ENCODE data around the gene PACS2.

The PACS2 gene

DNA sequence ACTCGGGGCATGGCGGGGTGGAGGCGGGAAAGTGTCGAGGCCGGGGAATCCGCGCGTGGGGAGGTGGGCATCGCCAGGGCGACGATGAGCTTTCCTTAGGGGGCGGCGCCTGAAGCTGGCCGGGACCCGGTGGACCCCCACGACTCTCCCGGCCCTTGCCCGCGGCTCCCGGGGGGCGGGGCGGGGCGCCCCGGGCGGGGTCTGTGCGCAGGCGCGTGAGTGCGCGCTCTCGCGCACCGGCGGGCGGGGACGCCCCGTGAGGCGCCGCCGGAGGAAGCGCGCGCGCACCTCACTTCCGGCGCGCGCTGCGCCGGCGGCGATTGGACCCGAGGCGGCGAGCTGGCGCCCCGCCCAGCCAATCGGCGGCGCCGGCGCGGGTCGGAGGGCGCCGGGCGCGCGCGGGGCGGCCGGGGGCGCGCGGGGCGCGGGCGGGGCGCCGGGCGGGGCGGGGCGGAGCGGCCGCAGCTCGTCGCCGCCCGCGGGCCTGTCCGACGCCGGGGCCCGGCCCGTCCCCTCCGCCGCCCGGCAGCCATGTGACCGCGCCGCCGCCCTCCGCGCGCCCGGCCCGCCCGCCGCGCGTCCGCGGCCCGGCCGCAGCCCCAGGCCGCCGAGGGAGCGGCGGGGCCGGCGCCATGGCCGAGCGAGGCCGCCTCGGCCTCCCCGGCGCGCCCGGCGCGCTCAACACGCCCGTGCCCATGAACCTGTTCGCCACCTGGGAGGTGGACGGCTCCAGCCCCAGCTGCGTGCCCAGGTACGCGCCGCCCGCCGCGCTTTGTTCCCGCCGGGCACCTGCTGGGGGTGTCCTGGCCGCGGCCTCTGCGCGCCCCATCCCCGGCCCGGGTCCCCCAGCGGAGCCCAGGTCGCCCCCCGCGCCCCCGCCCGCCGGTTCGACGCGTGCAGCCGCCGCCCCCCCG lies at the start of gene PACS2:
Gene PACS2 (plus strand): TSS at position 462 of the 914 bp plus-strand sequence. CDS start 171 bp downstream, at position 633.
- H3K4me3 ChIP-seq (ENCODE audit: low read depth in 1 of 5, low read length in 5 of 5), result peak within 1 kb of the TSS; percentile 67 to 78 (median 76)
- peaks cover 10 to 44% (median 39%) of the 10 kb centered on the region in 5 donors for H3K4me1 ChIP-seq (ENCODE audit: control insufficient read depth in 5 of 5, insufficient read depth in 5 of 5, low read length in 5 of 5)
- H3K27ac ChIP-seq (ENCODE audit: low read depth, low read length), result peak within 1 kb of the TSS; percentile 74

DNA sequence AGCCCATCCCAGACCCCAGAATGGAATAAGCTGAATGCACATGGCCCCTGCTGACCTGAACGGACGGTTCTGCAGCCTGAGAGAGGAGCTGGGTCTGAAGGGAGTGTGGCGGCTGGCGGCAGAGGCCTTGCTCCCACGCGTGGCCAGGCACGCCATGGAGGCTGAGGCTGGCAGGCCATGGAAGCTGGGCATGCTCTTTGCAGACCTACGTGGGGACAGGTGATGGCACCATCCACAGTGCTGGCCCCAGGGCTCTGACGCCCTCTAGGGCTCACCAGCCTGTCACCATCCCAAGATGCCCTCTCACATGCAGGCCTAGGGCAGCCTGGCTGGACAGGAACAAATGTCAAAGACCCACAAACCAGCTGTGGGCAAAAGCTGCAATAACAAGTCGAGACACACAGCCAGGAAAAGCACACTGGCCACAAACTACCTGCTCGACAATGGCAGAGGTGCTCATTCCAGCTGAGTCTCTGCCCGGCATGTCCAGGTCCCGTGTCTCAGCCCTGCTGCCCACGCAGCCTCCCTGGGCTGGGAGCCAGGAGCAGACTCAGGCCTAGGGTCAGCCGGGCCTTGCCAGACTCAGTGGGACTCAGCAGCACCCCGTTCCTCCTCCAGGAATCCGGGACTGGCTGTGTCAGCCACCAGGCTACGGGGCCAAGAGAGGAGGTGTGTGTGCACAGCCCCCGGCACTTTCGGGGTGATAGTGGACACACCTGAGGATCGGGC lies 46.6 kb upstream of the PACS2 start:
- Histone ChIP-seq H3K9ac (ENCODE audit: low read length in 5 of 5) (no peak overlapping the region), H3K9me3 (ENCODE audit: control insufficient read depth in 5 of 5, low read length in 5 of 5) (no peaks in the 10 kb centered on the region), H3K36me3 (ENCODE audit: control insufficient read depth in 5 of 5, insufficient read depth in 5 of 5, low read length in 5 of 5) (peaks cover 0 to 33% (median 26%) of the 10 kb centered on the region in 5 donors), H3K4me1 (ENCODE audit: control insufficient read depth in 5 of 5, insufficient read depth in 5 of 5, low read length in 5 of 5) (peaks cover 0 to 16% (median 6%) of the 10 kb centered on the region in 5 donors), H3K27ac (ENCODE audit: low read depth, low read length) (no peak overlapping the region), H3K4me3 (ENCODE audit: low read depth in 1 of 5, low read length in 5 of 5) (no peak overlapping the region), H3K27me3 (ENCODE audit: control insufficient read depth in 5 of 5, insufficient read depth in 4 of 5, low read length in 5 of 5) (no peaks in the 10 kb centered on the region)

More for the DNA sequence above, at the start of gene PACS2:
- H3K27me3 ChIP-seq (ENCODE audit: control insufficient read depth in 5 of 5, insufficient read depth in 4 of 5, low read length in 5 of 5), result no peaks in the 10 kb centered on the region
- H3K9me3 ChIP-seq (ENCODE audit: control insufficient read depth in 5 of 5, low read length in 5 of 5), result no peaks in the 10 kb centered on the region
- H3K36me3 ChIP-seq (ENCODE audit: control insufficient read depth in 5 of 5, insufficient read depth in 5 of 5, low read length in 5 of 5), result no peaks in the 10 kb centered on the region
- H3K9ac ChIP-seq (ENCODE audit: low read length in 5 of 5), result peak within 1 kb of the TSS in 4 of 5 donors; percentile 64 to 79 (median 70)

DNA sequence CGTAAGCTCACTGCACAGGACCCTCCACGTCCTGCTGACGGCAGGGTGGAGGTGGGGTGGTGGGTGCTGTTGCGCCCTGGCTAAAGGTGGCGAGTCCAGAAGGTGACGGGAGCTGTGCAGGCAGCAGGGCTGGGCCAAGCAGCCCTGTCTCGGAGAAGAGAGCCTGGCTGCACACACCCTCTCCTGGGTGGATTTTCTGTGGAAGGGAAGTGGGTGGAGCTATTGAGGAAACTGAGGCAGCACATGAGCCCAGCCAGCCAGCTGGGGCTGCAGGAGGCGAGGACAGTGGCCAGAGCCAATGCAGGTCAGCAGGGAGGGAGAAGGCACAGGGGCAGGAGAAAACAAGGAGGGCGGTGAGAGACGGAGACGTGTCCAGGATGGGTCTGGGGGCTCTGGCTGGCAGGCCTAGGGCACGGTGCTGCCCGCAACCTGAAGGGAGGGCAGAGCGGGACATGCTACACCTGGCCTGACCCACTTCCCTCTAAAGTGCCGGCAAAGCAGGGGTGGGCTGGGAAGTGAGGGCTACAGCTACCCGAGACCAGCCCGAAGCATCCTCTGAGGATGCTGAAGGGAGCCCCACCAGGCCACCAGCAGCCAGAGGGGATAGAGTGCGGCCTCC lies 45.7 kb upstream of the PACS2 start:
- H3K9me3 ChIP-seq (ENCODE audit: control insufficient read depth in 5 of 5, low read length in 5 of 5), result no peaks in the 10 kb centered on the region
- H3K27ac ChIP-seq (ENCODE audit: low read depth, low read length), result no peak overlapping the region

DNA sequence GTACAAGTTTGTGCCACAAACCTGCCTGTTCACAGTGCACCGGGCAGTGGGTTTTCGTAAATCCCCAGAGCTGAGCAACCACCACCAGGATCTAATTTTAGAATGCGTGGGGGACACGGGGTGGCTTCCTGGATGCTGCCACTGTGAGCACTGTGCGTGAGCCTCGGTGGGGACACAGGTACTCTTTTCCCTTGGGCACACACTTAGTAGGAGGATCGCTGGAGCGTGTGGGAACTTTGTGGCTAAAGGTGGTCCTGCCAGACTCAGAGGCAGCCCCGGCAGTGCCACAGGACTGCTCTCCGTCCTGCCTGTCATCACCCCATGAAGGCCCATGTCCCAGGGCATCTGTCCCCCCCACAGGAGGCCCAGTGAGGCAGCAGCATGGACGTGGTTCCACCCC lies 45.1 kb upstream of the PACS2 start:
- H3K36me3 ChIP-seq (ENCODE audit: control insufficient read depth in 5 of 5, insufficient read depth in 5 of 5, low read length in 5 of 5), result peaks cover 0 to 33% (median 26%) of the 10 kb centered on the region in 5 donors
- no peak overlapping the region for H3K9ac ChIP-seq (ENCODE audit: low read length in 5 of 5)
- H3K27ac ChIP-seq (ENCODE audit: low read depth, low read length), result no peak overlapping the region
- H3K4me3 ChIP-seq (ENCODE audit: low read depth in 1 of 5, low read length in 5 of 5), result no peak overlapping the region
- H3K4me1 ChIP-seq (ENCODE audit: control insufficient read depth in 5 of 5, insufficient read depth in 5 of 5, low read length in 5 of 5), result peaks cover under 1 to 27% (median 8%) of the 10 kb centered on the region in 5 donors
- H3K27me3 ChIP-seq (ENCODE audit: control insufficient read depth in 5 of 5, insufficient read depth in 4 of 5, low read length in 5 of 5), result no peaks in the 10 kb centered on the region
- H3K9me3 ChIP-seq (ENCODE audit: control insufficient read depth in 5 of 5, low read length in 5 of 5), result no peaks in the 10 kb centered on the region

More for the DNA sequence above, 45.7 kb upstream of the PACS2 start:
- no peaks in the 10 kb centered on the region for H3K27me3 ChIP-seq (ENCODE audit: control insufficient read depth in 5 of 5, insufficient read depth in 4 of 5, low read length in 5 of 5)
- no peak overlapping the region for H3K9ac ChIP-seq (ENCODE audit: low read length in 5 of 5)
- no peak overlapping the region for H3K4me3 ChIP-seq (ENCODE audit: low read depth in 1 of 5, low read length in 5 of 5)
- peaks cover 0 to 33% (median 26%) of the 10 kb centered on the region in 5 donors for H3K36me3 ChIP-seq (ENCODE audit: control insufficient read depth in 5 of 5, insufficient read depth in 5 of 5, low read length in 5 of 5)
- peaks cover 0 to 21% (median 6%) of the 10 kb centered on the region in 5 donors for H3K4me1 ChIP-seq (ENCODE audit: control insufficient read depth in 5 of 5, insufficient read depth in 5 of 5, low read length in 5 of 5)

DNA sequence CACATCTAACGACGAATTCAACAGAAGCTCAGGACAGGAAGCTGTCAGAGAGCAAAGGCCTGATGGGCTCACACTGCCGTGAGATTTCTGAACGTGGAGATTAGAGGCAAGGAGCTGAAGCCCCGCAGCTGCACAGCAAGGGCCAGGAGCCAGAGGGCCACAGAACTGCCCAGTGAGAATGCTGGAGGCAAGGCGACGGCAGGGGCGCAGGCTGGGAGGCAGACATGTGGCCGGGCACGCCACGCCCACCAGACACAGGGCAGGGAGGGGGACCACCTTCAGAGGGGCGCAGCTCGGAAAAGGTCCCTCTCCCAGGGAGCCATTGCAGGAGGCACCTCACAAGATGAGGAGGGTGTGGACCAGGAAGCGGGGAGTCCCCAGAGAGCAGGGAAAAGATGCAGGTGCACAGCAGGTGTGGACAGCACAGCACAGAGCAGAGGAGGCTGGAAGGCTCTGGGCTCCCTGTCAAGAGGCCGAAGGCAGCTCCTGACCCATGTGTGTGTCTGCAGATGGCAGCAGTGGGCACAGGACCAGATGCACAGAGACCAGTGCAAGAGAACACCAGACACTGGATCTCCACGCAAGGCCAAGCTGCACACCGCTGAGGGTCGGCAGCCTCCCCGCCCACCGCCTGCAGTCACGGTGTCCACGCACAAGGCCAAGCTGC lies 43.2 kb upstream of the PACS2 start:
- no peak overlapping the region for H3K27ac ChIP-seq (ENCODE audit: low read depth, low read length)
- peaks cover 6 to 40% (median 22%) of the 10 kb centered on the region in 5 donors for H3K4me1 ChIP-seq (ENCODE audit: control insufficient read depth in 5 of 5, insufficient read depth in 5 of 5, low read length in 5 of 5)
- peaks cover 0 to 32% (median 24%) of the 10 kb centered on the region in 5 donors for H3K36me3 ChIP-seq (ENCODE audit: control insufficient read depth in 5 of 5, insufficient read depth in 5 of 5, low read length in 5 of 5)

DNA sequence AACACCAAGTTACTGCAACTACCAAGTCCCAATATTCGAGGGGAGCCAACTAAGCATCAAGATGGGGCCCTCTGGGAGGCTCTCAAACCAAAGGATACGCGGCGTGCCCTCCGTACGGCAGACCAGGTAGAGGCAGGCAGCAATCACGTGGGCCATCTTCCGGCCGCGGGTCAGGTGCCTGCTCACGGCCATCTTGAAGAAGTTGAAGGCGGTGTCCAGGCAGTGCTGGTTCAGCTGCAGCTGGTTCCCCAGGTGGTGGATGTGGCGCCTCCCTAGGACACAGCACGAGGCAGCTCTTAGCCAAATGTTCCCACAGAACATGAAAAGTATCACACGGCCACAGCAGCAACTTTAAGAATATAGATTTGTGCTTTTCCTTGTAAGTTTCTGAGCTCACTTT lies 41.9 kb upstream of the PACS2 start:
- no peak overlapping the region for H3K27ac ChIP-seq (ENCODE audit: low read depth, low read length)
- H3K4me3 ChIP-seq (ENCODE audit: low read depth in 1 of 5, low read length in 5 of 5), result no peak overlapping the region
- H3K9me3 ChIP-seq (ENCODE audit: control insufficient read depth in 5 of 5, low read length in 5 of 5), result no peaks in the 10 kb centered on the region
- peaks cover 0 to 28% (median 24%) of the 10 kb centered on the region in 5 donors for H3K36me3 ChIP-seq (ENCODE audit: control insufficient read depth in 5 of 5, insufficient read depth in 5 of 5, low read length in 5 of 5)
- no peak overlapping the region for H3K9ac ChIP-seq (ENCODE audit: low read length in 5 of 5)
- peaks cover 6 to 42% (median 22%) of the 10 kb centered on the region in 5 donors for H3K4me1 ChIP-seq (ENCODE audit: control insufficient read depth in 5 of 5, insufficient read depth in 5 of 5, low read length in 5 of 5)
- no peaks in the 10 kb centered on the region for H3K27me3 ChIP-seq (ENCODE audit: control insufficient read depth in 5 of 5, insufficient read depth in 4 of 5, low read length in 5 of 5)

More for the DNA sequence above, 43.2 kb upstream of the PACS2 start:
- Histone ChIP-seq H3K9me3 (ENCODE audit: control insufficient read depth in 5 of 5, low read length in 5 of 5) (no peaks in the 10 kb centered on the region), H3K27me3 (ENCODE audit: control insufficient read depth in 5 of 5, insufficient read depth in 4 of 5, low read length in 5 of 5) (no peaks in the 10 kb centered on the region), H3K9ac (ENCODE audit: low read length in 5 of 5) (no peak overlapping the region), H3K4me3 (ENCODE audit: low read depth in 1 of 5, low read length in 5 of 5) (no peak overlapping the region)

DNA sequence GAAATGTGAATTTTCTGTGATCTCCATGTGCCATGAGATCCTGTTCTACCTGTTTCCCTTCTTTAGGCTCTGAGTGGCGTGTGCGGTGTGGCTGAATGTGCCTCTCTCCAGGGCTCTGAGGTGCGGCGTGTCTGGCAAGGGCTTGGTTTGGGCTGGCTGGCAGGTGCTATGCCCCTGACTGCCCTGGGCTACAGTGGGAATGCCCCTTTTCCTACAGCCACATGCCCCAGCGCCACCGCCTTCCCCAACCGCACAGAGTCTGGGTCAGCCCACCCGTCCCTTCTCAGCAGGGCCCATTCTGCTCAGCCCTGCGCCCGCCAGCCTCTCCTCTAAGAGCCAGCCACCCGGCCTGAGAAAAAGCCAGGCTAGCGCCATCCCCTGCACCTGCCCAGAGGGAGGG lies 41.5 kb upstream of the PACS2 start:
- H3K4me3 ChIP-seq (ENCODE audit: low read depth in 1 of 5, low read length in 5 of 5), result no peak overlapping the region
- H3K36me3 ChIP-seq (ENCODE audit: control insufficient read depth in 5 of 5, insufficient read depth in 5 of 5, low read length in 5 of 5), result peaks cover 0 to 24% (median 23%) of the 10 kb centered on the region in 5 donors
- no peak overlapping the region for H3K27ac ChIP-seq (ENCODE audit: low read depth, low read length)
- H3K27me3 ChIP-seq (ENCODE audit: control insufficient read depth in 5 of 5, insufficient read depth in 4 of 5, low read length in 5 of 5), result no peaks in the 10 kb centered on the region
- no peak overlapping the region for H3K9ac ChIP-seq (ENCODE audit: low read length in 5 of 5)
- peaks cover 6 to 42% (median 20%) of the 10 kb centered on the region in 5 donors for H3K4me1 ChIP-seq (ENCODE audit: control insufficient read depth in 5 of 5, insufficient read depth in 5 of 5, low read length in 5 of 5)
- no peaks in the 10 kb centered on the region for H3K9me3 ChIP-seq (ENCODE audit: control insufficient read depth in 5 of 5, low read length in 5 of 5)

DNA sequence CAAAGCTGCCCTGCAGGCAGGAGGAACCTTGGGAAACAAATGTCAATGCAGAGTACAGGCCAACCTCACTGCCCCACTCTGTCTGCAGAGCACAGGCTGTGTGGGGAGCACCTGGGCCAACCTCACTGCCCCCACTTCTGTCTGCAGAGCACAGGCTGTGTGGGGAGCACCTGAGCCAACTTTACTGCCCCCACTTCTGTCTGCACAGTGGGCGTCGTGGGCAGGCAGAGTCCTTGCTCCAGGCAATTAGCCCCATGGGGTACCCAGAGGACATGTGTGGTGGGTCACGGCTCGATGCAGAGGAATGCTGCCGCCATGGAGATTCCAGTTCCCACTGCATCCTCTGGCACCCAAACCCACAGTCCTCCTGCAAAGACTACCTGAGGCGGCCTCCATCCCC lies 39.9 kb upstream of the PACS2 start:
- H3K4me1 ChIP-seq (ENCODE audit: control insufficient read depth in 5 of 5, insufficient read depth in 5 of 5, low read length in 5 of 5), result peaks cover 6 to 50% (median 26%) of the 10 kb centered on the region in 5 donors
- H3K4me3 ChIP-seq (ENCODE audit: low read depth in 1 of 5, low read length in 5 of 5), result no peak overlapping the region
- peak overlapping the region; percentile 90 for H3K27ac ChIP-seq (ENCODE audit: low read depth, low read length)

DNA sequence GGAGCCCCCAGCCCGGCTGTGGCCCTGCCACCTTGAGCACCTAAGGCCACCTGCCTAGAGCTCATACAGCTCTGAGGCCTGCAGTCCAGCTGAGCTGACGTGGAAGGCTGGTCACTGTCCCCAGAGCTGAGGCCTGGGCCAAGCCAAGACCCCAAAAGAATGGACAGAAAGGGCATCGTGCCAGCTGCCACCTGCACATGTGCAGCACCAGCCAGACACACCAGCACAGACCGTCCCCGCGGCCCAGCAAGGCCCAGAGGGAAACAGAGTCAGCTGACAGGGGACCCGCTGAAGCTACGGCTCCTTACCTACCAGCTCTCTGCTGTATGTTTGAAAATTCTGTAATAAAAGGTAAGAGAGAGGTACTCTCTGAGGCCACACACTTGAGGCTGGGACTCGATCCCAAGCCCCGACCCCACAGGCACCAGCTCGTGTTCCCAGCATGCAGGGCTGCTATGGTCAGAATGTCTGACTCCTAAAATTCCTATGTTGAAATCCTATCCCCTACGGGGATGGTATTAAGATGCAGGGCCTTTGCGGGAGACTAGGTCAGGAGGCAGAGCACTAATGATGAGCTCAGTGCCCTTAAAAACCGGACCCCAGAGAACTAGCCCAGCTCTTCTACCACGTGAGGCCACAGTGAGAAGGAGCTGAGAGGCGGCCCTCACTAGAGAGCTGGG lies 39.1 kb upstream of the PACS2 start:
- Histone ChIP-seq H3K4me1 (ENCODE audit: control insufficient read depth in 5 of 5, insufficient read depth in 5 of 5, low read length in 5 of 5) (peaks cover 6 to 50% (median 26%) of the 10 kb centered on the region in 5 donors), H3K9ac (ENCODE audit: low read length in 5 of 5) (peak overlapping the region in 2 of 5 donors; percentile 8 to 41), H3K4me3 (ENCODE audit: low read depth in 1 of 5, low read length in 5 of 5) (peak overlapping the region in 1 of 5 donors; percentile 3), H3K27me3 (ENCODE audit: control insufficient read depth in 5 of 5, insufficient read depth in 4 of 5, low read length in 5 of 5) (no peaks in the 10 kb centered on the region), H3K36me3 (ENCODE audit: control insufficient read depth in 5 of 5, insufficient read depth in 5 of 5, low read length in 5 of 5) (peaks cover 0 to 17% (median 9%) of the 10 kb centered on the region in 5 donors), H3K27ac (ENCODE audit: low read depth, low read length) (peak overlapping the region; percentile 90), H3K9me3 (ENCODE audit: control insufficient read depth in 5 of 5, low read length in 5 of 5) (no peaks in the 10 kb centered on the region)

More for the DNA sequence above, 39.9 kb upstream of the PACS2 start:
- H3K9ac ChIP-seq (ENCODE audit: low read length in 5 of 5), result no peak overlapping the region
- H3K27me3 ChIP-seq (ENCODE audit: control insufficient read depth in 5 of 5, insufficient read depth in 4 of 5, low read length in 5 of 5), result no peaks in the 10 kb centered on the region
- H3K36me3 ChIP-seq (ENCODE audit: control insufficient read depth in 5 of 5, insufficient read depth in 5 of 5, low read length in 5 of 5), result peaks cover 0 to 13% (median 8%) of the 10 kb centered on the region in 5 donors
- no peaks in the 10 kb centered on the region for H3K9me3 ChIP-seq (ENCODE audit: control insufficient read depth in 5 of 5, low read length in 5 of 5)
